Aorta (tissue), 5 donors: ENCODE measurements around the gene MARCOL. TPM values are rescaled to one million over a fixed set of nuclear protein-coding genes. Genes with fewer than 3 reads are reported as not detected.
"Not testable (repeated sequence)": the region's sequence is repeated elsewhere in the genome, so short reads cannot be mapped to it uniquely, and the experiment has no call there.

Experiments used
- ATAC-seq: fragments of 200-7000 bp; cut with Tn5 transposase; one replicate; pipeline ENCODE4 v1.9.1; 2022; ENCODE audit warnings: moderate library complexity; ENCODE audit not compliant: low FRiP score
- DNase-seq, 2 donors: peaks; one replicate each; pipeline ENCODE4 v3.0.0-alpha.2; 2020
- H3K27ac ChIP-seq, 2 donors: one replicate each; pipeline ENCODE4 v1.5.1; 2013; ENCODE audit warnings: low read length in 2 of 2, mild to moderate bottlenecking in 2 of 2, moderate library complexity in 2 of 2, control low read depth in 1 of 2, inconsistent platforms in 1 of 2, low read depth in 1 of 2
- H3K27me3 ChIP-seq, 2 donors: one replicate each; pipeline ENCODE4 v1.6.1; 2013; ENCODE audit warnings: control low read depth in 1 of 2, low read length in 1 of 2, mild to moderate bottlenecking in 1 of 2, moderate library complexity in 1 of 2; ENCODE audit not compliant: insufficient read depth in 2 of 2, control insufficient read depth in 1 of 2
- H3K36me3 ChIP-seq, 2 donors: one replicate each; pipeline ENCODE4 v1.6.1; 2013; ENCODE audit warnings: control low read depth in 1 of 2, low read length in 1 of 2, mild to moderate bottlenecking in 1 of 2; ENCODE audit not compliant: insufficient read depth in 2 of 2, control insufficient read depth in 1 of 2
- H3K4me1 ChIP-seq, 2 donors: one replicate each; pipeline ENCODE4 v1.6.1; 2013; ENCODE audit warnings: low read length in 2 of 2, control low read depth in 1 of 2, mild to moderate bottlenecking in 1 of 2, moderate library complexity in 1 of 2; ENCODE audit not compliant: insufficient read depth in 2 of 2, control insufficient read depth in 1 of 2
- H3K4me3 ChIP-seq, 2 donors: one replicate each; pipeline ENCODE4 v1.5.1; 2013; ENCODE audit warnings: low read length in 2 of 2, control low read depth in 1 of 2, mild to moderate bottlenecking in 1 of 2
- H3K9me3 ChIP-seq: one replicate; pipeline ENCODE4 v1.6.1; 2013; ENCODE audit warnings: mild to moderate bottlenecking, low read length; ENCODE audit not compliant: control insufficient read depth
- WGBS, 2 donors: extraction: QIAGEN DNeasy Blood & Tissue Kit; methylation state at CpG; one replicate each; pipeline ENCODE4 v1.1.7; 2013; 5-methylcytosine and 5-hydroxymethylcytosine counted together
- intact Hi-C, 2 donors: fragments of 100-400 bp; cut with DNase I; formaldehyde crosslinking; loops; one replicate each; pipeline versions ENCODE4 v1.14.2 to v1.15.0; 2022
- polyA plus RNA-seq, 2 donors: library from polyadenylated mRNA; stranded (reverse); fragments of 200-250 nt; gene quantifications; one replicate each; pipeline ENCODE4 v1.2.3, GENCODE V29; 2013
- total RNA-seq, 2 donors: library from RNA; stranded (reverse); fragmentation: NEBNext Ultra II Directional; extraction: Animal tissue kit (Norgen Biotek cat#: 25700); gene quantifications; one replicate each; pipeline ENCODE4 v1.2.1, GENCODE V29; 2021
- donor health status: healthy with polysubstance abuse.
- donor health status: Bipolar disorder and iron deficiency.
- donor health status: DM: no; HTN: no; CAD: no.
- donor health status: DM: no; HTN: no; CAD: no.
- donor health status: DM: yes; HTN: yes; CAD: no.

MARCOL gene
- total and polyA plus RNA-seq, 4 donors: not detected

- Histone ChIP-seq H3K27me3 (no peaks in the 10 kb centered on the region), H3K27ac (no peak overlapping the region), H3K36me3 (no peaks in the 10 kb centered on the region), H3K4me1 (no peaks in the 10 kb centered on the region), H3K4me3 (no peak overlapping the region), H3K9me3 (peaks cover 1% of the 10 kb centered on the region)
- WGBS, 2 donors: 70 to 78% methylated on average over 2 of the region's 2 CpGs
- intact Hi-C loops: no loop called here
- ATAC-seq (no peak), DNase-seq (no peak)
These were observed 10.6 kb downstream of the MARCOL start for GRCh38 chr5:148248894-148249293.

GRCh38 chr5:148255456-148255855, 17.1 kb downstream of the MARCOL start:
- intact Hi-C loops: no loop called here
- Histone ChIP-seq H3K36me3 (no peaks in the 10 kb centered on the region), H3K27ac (no peak overlapping the region), H3K4me1 (no peaks in the 10 kb centered on the region), H3K27me3 (no peaks in the 10 kb centered on the region), H3K4me3 (no peak overlapping the region), H3K9me3 (peaks cover 3% of the 10 kb centered on the region)
- no peak for ATAC-seq
- DNase-seq: no peak

- ATAC-seq (no peak), DNase-seq (no peak)
- no peak overlapping the region for H3K27ac ChIP-seq
- no peaks in the 10 kb centered on the region for H3K27me3 ChIP-seq
- WGBS, 2 donors: 65 to 69% methylated on average over 2 of the region's 2 CpGs
- intact Hi-C loops: no loop called here
- no peak overlapping the region for H3K4me3 ChIP-seq
- H3K9me3 ChIP-seq: peaks cover 3% of the 10 kb centered on the region
- H3K4me1 ChIP-seq: no peaks in the 10 kb centered on the region
- no peaks in the 10 kb centered on the region for H3K36me3 ChIP-seq
These were observed 21.0 kb downstream of the MARCOL start for GRCh38 chr5:148259288-148259687.

GRCh38 chr5:148261221-148261620, 22.9 kb downstream of the MARCOL start:
- intact Hi-C loops: no loop called here
- DNase-seq: no peak
- no peak overlapping the region for H3K4me3 ChIP-seq

GRCh38 chr5:148267962-148268361, 29.6 kb downstream of the MARCOL start:
- 37 to 51% methylated on average over 3 of the region's 3 CpGs for WGBS, 2 donors
- Histone ChIP-seq H3K36me3 (no peaks in the 10 kb centered on the region), H3K4me3 (no peak overlapping the region), H3K4me1 (no peaks in the 10 kb centered on the region), H3K27ac (no peak overlapping the region), H3K27me3 (no peaks in the 10 kb centered on the region), H3K9me3 (no peaks in the 10 kb centered on the region)
- intact Hi-C loops: no loop called here
- ATAC-seq (no peak), DNase-seq (no peak)

More at GRCh38 chr5:148261221-148261620, 22.9 kb downstream of the MARCOL start:
- Histone ChIP-seq H3K4me1 (no peaks in the 10 kb centered on the region), H3K27ac (no peak overlapping the region), H3K36me3 (no peaks in the 10 kb centered on the region), H3K27me3 (no peaks in the 10 kb centered on the region), H3K9me3 (peaks cover 3% of the 10 kb centered on the region)
- no peak for ATAC-seq

GRCh38 chr5:148268566-148268965, 30.2 kb downstream of the MARCOL start, which contains the start of gene SPINK13:
SPINK13 (plus strand) TSS chr5:148268794; CDS start chr5:148270073, 1,279 bp downstream.
- no peak within 1 kb of the TSS for H3K27ac ChIP-seq
- H3K27me3 ChIP-seq: no peaks in the 10 kb centered on the region
- peak; percentile 22 for ATAC-seq

GRCh38 chr5:148275129-148275528, 36.8 kb downstream of the MARCOL start:
- DNase-seq, H3K4me3 ChIP-seq, H3K27me3 ChIP-seq, H3K36me3 ChIP-seq, ATAC-seq, intact Hi-C loops, H3K4me1 ChIP-seq, H3K9me3 ChIP-seq, H3K27ac ChIP-seq: not testable (repeated sequence)
- WGBS, 2 donors: 91 to 93% methylated on average over 2 of the region's 2 CpGs

More at GRCh38 chr5:148268566-148268965, 30.2 kb downstream of the MARCOL start, which contains the start of gene SPINK13:
- WGBS, 2 donors: 54 to 59% methylated on average over 4 of the region's 4 CpGs
- intact Hi-C loops: no loop called here
- no peak for DNase-seq
- Histone ChIP-seq H3K36me3 (no peaks in the 10 kb centered on the region), H3K9me3 (no peaks in the 10 kb centered on the region), H3K4me3 (no peak within 1 kb of the TSS), H3K4me1 (no peaks in the 10 kb centered on the region)

GRCh38 chr5:148280893-148281292, 42.6 kb downstream of the MARCOL start:
- H3K4me3 ChIP-seq, H3K9me3 ChIP-seq, intact Hi-C loops, H3K36me3 ChIP-seq, H3K4me1 ChIP-seq, H3K27ac ChIP-seq, H3K27me3 ChIP-seq, ATAC-seq, DNase-seq: not testable (repeated sequence)
- WGBS, 2 donors: 20 to 40% methylated on average over 5 of the region's 5 CpGs

- H3K4me3 ChIP-seq, H3K4me1 ChIP-seq, intact Hi-C loops, H3K36me3 ChIP-seq, H3K27me3 ChIP-seq, H3K27ac ChIP-seq, ATAC-seq, H3K9me3 ChIP-seq, DNase-seq: not testable (repeated sequence)
- 94 to 95% methylated on average over 4 of the region's 4 CpGs for WGBS, 2 donors
These were observed 43.0 kb downstream of the MARCOL start for GRCh38 chr5:148281336-148281735.
